GM12873 (cell line): ENCODE data around the gene FER.

Experiments
- CTCF ChIP-seq: IDR thresholded peaks from 2 replicates; pipeline ENCODE4 v1.5.1; 2012; ENCODE audit warnings: low read depth, mild to moderate bottlenecking, moderate library complexity, low read length, control low read depth; ENCODE audit not compliant: insufficient read depth; ENCODE audit errors: missing control alignments

The FER gene

GRCh38 chr5:109145139-109145538 lies 397.4 kb downstream of the FER start:
- TF ChIP-seq CTCF: no peak

- TF ChIP-seq CTCF: no peak
Measured at GRCh38 chr5:109146591-109146990, 398.9 kb downstream of the FER start.

- no peak for TF ChIP-seq CTCF
Measured at GRCh38 chr5:109152565-109152964, 404.9 kb downstream of the FER start.

- no peak for TF ChIP-seq CTCF
Measured at GRCh38 chr5:109155625-109156024, 407.9 kb downstream of the FER start.

- no peak for TF ChIP-seq CTCF
Measured at GRCh38 chr5:109156885-109157284, 409.2 kb downstream of the FER start.

GRCh38 chr5:109160468-109160867 lies 412.8 kb downstream of the FER start:
- no peak for TF ChIP-seq CTCF

GRCh38 chr5:109161914-109162683 lies 414.4 kb downstream of the FER start:
- TF ChIP-seq CTCF: no peak
